HEK293 (cell line): Measurements from ENCODE around the gene CAMK2G.

Experiments
- ATF2 ChIP-seq: fragments of 450-650 bp; formaldehyde crosslinking; IDR thresholded peaks from 2 replicates; pipeline ENCODE4 v1.5.1; 2016; ENCODE audit warnings: missing biosample characterization, missing genetic modification characterization, low read depth
- CTCF ChIP-seq: fragments of 450-650 bp; formaldehyde crosslinking; IDR thresholded peaks from 2 replicates; pipeline ENCODE4 v1.5.1; 2016; ENCODE audit warnings: missing biosample characterization, missing genetic modification characterization
- SALL2 ChIP-seq: fragments of 450-650 bp; formaldehyde crosslinking; IDR thresholded peaks from 2 replicates; pipeline ENCODE4 v1.5.0; 2017; ENCODE audit warnings: missing biosample characterization, mild to moderate bottlenecking, missing genetic modification characterization, borderline replicate concordance
- ZBTB7A ChIP-seq: fragments of 450-650 bp; formaldehyde crosslinking; IDR thresholded peaks from 2 replicates; pipeline ENCODE4 v1.5.1; 2016; ENCODE audit warnings: low read depth, missing biosample characterization, missing genetic modification characterization
- ZBTB8A ChIP-seq: fragments of 450-650 bp; formaldehyde crosslinking; IDR thresholded peaks from 2 replicates; pipeline ENCODE4 v1.5.1; 2016; ENCODE audit warnings: missing biosample characterization, missing genetic modification characterization
- ZNF18 ChIP-seq: fragments of 450-650 bp; formaldehyde crosslinking; IDR thresholded peaks from 2 replicates; pipeline ENCODE4 v1.5.1; 2016; ENCODE audit warnings: missing biosample characterization, missing genetic modification characterization
- ZNF701 ChIP-seq: fragments of 450-650 bp; formaldehyde crosslinking; IDR thresholded peaks from 2 replicates; pipeline ENCODE4 v1.5.1; 2016; ENCODE audit warnings: missing biosample characterization, missing genetic modification characterization
- ZSCAN16 ChIP-seq: fragments of 450-650 bp; formaldehyde crosslinking; IDR thresholded peaks from 2 replicates; pipeline ENCODE4 v1.5.1; 2016; ENCODE audit warnings: missing biosample characterization, missing genetic modification characterization

- no peak for TF ChIP-seq ZBTB7A
- TF ChIP-seq CTCF (tag by site-specific recombination), result no peak
- TF ChIP-seq ATF2 (tag by site-specific recombination), result no peak
- no peak for TF ChIP-seq ZNF18
- TF ChIP-seq ZSCAN16 (tag by site-specific recombination), result no peak
- no peak for TF ChIP-seq ZBTB8A
- TF ChIP-seq SALL2 (tag by site-specific recombination), result no peak
- TF ChIP-seq ZNF701, result no peak
These were observed 36.3 kb downstream of the CAMK2G start for GRCh38 chr10:73838008-73838567.
